T-helper 2 cell (primary cell): Measurements from ENCODE around the gene CYP21A2.

ENCODE experiments used
- DNase-seq, 5 experiments: peaks; one replicate each; pipeline versions ENCODE4 v3.0.0 to v3.0.0-alpha.2; 2012 to 2022

CYP21A2 gene

GRCh38 chr6:32083812-32084768, 45.9 kb downstream of the CYP21A2 start:
- DNase-seq: no peak

GRCh38 chr6:32084780-32085179, 46.6 kb downstream of the CYP21A2 start:
- no peak for DNase-seq

GRCh38 chr6:32085759-32086459, 47.7 kb downstream of the CYP21A2 start:
- DNase-seq: no peak

GRCh38 chr6:32086661-32087573, 48.7 kb downstream of the CYP21A2 start:
- peak in 1 of 5 experiments; percentile 31 for DNase-seq

GRCh38 chr6:32087574-32088486, 49.6 kb downstream of the CYP21A2 start:
- DNase-seq: peak; percentile 34 to 77 (median 49)

- no peak for DNase-seq
These were observed 50.4 kb downstream of the CYP21A2 start for GRCh38 chr6:32088487-32089049.

- DNase-seq: no peak
These were observed 51.0 kb downstream of the CYP21A2 start for GRCh38 chr6:32089082-32089828.
